ENCODE measurements around the gene RANBP6.

Gene RANBP6

GRCh38 chr9:6049798-6050197, 34.4 kb upstream of the RANBP6 start:
- TF ChIP-seq ZFX (IDR thresholded peaks at IDR 0.05) (no peak), CTCF (conservative IDR thresholded peaks at IDR 0.05) (peak; percentile 47)
- no peak overlapping the region for H3K27ac ChIP-seq

- TF ChIP-seq CTCF (conservative IDR thresholded peaks at IDR 0.05) = no peak
- TF ChIP-seq ZFX (IDR thresholded peaks at IDR 0.05) = no peak
- no peak overlapping the region for H3K27ac ChIP-seq
Observed at GRCh38 chr9:6048039-6048438, 32.6 kb upstream of the RANBP6 start.

- H3K27ac ChIP-seq = no peak overlapping the region
- no peak for TF ChIP-seq CTCF (conservative IDR thresholded peaks at IDR 0.05)
- TF ChIP-seq ZFX (IDR thresholded peaks at IDR 0.05) = no peak
Observed at GRCh38 chr9:6047020-6047419, 31.6 kb upstream of the RANBP6 start.

- H3K27ac ChIP-seq = no peak overlapping the region
- TF ChIP-seq ZFX (IDR thresholded peaks at IDR 0.05) (no peak), CTCF (conservative IDR thresholded peaks at IDR 0.05) (no peak)
Observed at GRCh38 chr9:6045364-6045763, 29.9 kb upstream of the RANBP6 start.

- TF ChIP-seq CTCF (conservative IDR thresholded peaks at IDR 0.05) = no peak
- no peak for TF ChIP-seq ZFX (IDR thresholded peaks at IDR 0.05)
- no peak overlapping the region for H3K27ac ChIP-seq
Observed at GRCh38 chr9:6040077-6040476, 24.7 kb upstream of the RANBP6 start.

GRCh38 chr9:6036391-6036790, 21.0 kb upstream of the RANBP6 start:
- no peak for TF ChIP-seq CTCF (conservative IDR thresholded peaks at IDR 0.05)
- TF ChIP-seq ZFX (IDR thresholded peaks at IDR 0.05) = no peak
- H3K27ac ChIP-seq = no peak overlapping the region

GRCh38 chr9:6034954-6035353, 19.5 kb upstream of the RANBP6 start:
- TF ChIP-seq CTCF (conservative IDR thresholded peaks at IDR 0.05) = no peak
- TF ChIP-seq ZFX (IDR thresholded peaks at IDR 0.05) = no peak
- H3K27ac ChIP-seq = no peak overlapping the region

Measured in C4-2B (cell line).